ENCODE results near the gene SELENOF.
A peak's percentile ranks its signal among the peaks of the same experiment; 100 is the strongest.
"Not testable (repeated sequence)": the region's sequence is repeated elsewhere in the genome, so short reads cannot be mapped to it uniquely, and the experiment has no call there.

SELENOF gene

DNA sequence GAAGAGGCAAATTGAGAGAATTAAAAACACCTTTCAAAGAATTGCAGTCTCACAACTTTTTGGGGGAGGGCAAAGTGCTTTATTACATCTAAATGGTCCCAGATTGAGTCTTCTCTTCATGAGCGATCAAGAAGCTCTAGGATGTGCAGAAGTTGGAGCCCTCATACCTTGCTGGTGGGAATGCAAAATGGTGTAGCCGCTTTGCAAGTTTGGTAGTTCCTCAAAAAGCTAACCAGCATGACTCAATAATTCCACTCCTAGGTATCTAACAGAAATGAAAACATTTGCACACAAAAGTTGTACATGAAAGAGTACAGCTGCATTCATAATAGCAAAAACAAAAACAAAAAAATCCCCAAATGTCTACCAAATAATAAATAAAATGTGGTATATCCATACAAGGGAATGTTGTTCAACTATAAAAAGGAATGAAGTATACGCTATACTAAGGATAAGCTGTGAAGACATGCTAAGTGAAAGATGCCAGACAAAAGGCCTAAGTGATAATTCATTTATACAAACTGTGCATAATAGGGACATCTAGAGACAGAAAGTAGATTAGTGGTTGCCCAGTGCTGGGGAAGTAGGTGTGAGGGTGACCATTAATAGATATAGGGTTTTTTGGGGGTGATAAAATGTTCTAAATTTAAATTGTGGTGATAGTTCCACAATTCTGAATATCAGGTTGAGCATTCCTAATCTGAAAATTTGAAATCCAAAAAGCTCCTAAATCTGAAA lies 55.2 kb downstream of the SELENOF start:
- DNase-seq (ENCODE audit: low read depth), result no peak

- no peak for DNase-seq (ENCODE audit: low read depth)
Observed at GRCh38 chr1:86856196-86856595, 57.7 kb downstream of the SELENOF start.

- no peak for DNase-seq (ENCODE audit: low read depth)
Observed at GRCh38 chr1:86854352-86854751, 59.6 kb downstream of the SELENOF start.

DNA sequence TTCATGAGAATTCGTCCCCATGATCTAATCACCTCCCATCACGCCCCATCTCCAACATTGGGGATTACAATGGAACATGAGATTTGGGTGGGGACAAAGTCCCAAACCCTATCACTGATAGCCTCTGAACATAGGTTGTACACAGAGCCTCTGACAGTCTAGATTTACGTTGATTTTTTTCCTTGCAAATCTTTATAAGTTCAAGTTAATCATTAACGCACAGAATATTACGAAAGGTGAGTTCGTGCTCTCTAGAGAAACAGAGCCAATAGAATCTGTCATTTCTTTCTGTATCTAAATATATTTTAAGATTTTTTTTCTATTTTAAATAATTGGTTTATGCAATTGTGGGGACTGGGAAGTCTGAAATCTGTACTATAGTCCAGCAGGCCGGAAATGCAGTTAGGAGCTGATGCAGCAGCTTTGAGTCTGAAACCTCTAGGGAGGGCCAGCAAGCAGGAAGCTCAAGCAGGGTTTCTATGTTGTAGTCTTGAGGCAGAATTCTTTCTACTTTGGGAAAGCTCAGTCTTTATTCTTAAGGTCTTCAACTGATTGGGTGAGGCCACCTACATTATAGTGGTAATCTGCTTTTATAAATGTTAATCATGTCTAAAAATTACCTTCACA lies 61.0 kb downstream of the SELENOF start:
- DNase-seq (ENCODE audit: low read depth), result no peak

DNA sequence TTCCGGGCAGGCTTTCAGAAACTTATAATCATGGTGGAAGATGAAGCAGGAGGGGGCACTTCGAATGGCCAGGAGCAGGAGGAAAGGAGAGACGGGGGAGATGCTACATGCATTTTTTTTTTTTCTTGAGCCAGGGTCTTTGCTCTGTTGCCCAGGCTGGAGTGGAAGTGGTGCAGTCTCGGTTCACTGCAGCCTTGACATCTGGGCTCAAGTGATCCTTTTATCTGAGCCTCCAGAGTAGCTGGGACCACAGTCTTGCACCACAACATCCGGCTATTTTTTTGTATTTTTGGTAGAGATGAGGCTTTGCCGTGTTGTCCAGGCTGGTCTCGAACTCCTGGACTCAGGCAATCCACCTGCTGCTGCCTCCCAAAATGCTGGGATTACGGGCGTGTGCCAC lies 61.6 kb downstream of the SELENOF start:
- DNase-seq (ENCODE audit: low read depth), result no peak

DNA sequence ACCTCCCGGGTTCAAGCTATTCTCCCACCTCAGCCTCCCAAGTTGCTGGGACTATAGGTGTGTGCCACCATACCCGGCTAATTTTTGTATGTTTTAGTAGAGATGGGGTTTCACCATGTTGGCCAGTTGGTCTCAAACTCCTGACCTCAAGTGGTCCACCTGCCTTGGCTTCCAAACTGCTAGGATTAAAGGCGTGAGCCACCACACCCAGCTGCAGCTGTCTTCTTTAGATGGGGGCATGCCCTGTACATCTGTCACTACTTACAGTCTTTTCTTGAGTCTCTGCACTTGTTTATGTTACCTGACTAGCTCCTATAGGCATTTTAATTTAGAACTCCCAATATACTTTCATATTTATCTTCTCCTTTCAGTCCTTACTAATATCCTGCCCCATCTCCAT lies 64.2 kb downstream of the SELENOF start:
- no peak for DNase-seq (ENCODE audit: low read depth)

DNA sequence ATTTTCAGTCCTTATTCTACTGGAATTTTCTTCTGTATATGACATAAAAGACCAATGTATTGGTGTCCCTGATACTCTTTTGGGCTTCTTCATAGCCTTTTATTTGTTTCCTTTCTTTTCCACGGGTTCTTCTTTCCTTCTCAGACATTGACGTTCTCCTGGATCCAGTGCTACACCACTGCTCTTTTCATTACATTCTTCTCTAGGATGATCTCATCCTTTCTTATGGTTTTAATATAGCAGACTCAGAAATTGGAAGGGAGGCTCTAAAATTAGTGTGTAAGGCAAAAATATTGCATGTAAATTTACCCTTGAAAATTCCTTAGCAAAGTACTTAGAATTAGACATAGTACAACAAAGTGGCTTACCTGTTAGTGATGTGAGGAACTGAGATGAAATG lies 65.3 kb downstream of the SELENOF start:
- no peak for DNase-seq (ENCODE audit: low read depth)

GRCh38 chr1:86846164-86846647 lies 67.7 kb downstream of the SELENOF start:
- peak; percentile 88 for DNase-seq (ENCODE audit: low read depth)

GRCh38 chr1:86845514-86845913 lies 68.4 kb downstream of the SELENOF start:
- no peak for DNase-seq (ENCODE audit: low read depth)

DNA sequence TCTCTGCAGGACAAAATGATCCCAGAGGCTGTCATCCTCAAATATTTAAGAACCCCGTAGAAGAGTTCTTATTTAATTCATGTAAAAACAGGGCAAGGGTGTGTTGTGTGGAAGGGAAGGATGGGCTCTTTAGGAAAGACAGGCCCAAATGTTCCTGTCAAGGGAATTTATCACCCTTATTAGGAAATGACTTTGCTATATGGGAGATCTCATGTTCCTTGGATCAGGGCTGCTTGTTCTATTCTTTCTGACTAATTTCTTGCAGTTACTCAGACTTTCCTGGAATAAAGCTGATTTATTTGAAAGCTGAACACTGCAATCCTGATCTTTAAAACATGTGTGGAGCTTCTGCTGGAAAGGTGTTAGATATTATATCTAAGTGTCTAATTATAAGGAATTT lies 72.8 kb downstream of the SELENOF start:
- peak; percentile 60 for DNase-seq (ENCODE audit: low read depth)

GRCh38 chr1:86833461-86834215 lies 80.3 kb downstream of the SELENOF start:
- DNase-seq (ENCODE audit: low read depth), result peak; percentile 86

GRCh38 chr1:86832433-86832832 lies 81.5 kb downstream of the SELENOF start:
- DNase-seq (ENCODE audit: low read depth), result no peak

GRCh38 chr1:86829321-86829720 lies 84.6 kb downstream of the SELENOF start:
- no peak for DNase-seq (ENCODE audit: low read depth)

DNA sequence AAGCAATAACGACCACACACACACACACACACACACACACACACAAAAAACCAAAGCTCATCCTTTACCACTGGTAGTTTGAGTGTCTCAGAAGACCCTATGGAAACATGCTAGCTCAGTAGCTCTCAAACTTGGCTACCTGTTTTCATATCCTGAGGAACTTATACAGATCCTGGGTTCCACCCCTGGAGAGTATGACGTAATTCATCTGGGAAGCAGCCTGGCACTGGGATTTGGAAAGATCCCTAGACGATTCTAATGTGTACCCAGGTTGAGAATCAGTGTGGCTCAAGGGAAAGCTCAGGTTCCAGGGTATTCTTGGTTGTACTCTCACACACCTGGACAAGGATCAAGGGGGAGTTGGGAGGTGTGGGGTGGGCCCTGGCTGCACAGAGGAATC lies 85.9 kb downstream of the SELENOF start:
- no peak for DNase-seq (ENCODE audit: low read depth)

GRCh38 chr1:86826856-86827255 lies 87.1 kb downstream of the SELENOF start:
- no peak for DNase-seq (ENCODE audit: low read depth)

DNA sequence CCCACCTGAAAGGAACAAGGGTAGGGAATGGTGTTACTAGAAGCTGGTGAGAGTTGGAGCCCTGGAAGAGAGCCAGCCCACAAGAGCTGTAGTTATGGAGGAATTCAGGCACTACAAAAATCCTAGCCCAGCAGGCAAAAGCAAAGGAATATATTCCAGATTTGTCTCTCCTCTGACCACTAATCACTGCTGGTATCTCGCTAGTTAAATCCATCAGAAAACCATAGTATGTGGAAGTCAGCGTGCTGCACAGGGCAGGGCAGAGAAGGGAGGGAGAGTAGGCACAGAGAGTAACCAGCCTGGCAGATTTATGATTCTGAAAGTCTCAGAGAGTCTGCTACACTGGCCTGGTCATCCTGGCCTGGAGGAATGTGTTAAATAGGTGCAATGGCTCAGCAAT lies 88.6 kb downstream of the SELENOF start:
- DNase-seq (ENCODE audit: low read depth), result no peak

GRCh38 chr1:86823821-86824500 lies 90.0 kb downstream of the SELENOF start:
- no peak for DNase-seq (ENCODE audit: low read depth)

- no peak for DNase-seq (ENCODE audit: low read depth)
Observed at GRCh38 chr1:86823386-86823785, 90.5 kb downstream of the SELENOF start.

DNA sequence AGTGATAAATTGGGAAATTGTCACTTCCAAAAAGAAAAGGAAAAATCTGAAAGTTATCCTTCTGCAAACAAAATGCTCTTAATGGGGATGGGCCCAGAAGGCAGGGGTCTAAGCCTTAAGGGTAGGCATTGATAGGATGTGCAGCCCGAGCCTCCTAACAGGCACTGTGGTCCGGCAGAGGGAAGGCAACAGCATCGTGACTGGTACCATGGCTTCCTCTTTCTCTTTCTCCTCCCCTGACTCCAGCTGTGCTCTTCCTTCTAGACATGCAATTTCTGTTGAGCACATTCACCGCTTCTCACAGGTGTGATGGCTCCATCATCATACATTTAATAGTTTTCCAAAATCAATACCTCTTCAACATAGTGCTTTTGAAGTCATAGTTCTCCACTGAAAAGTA lies 91.5 kb downstream of the SELENOF start:
- no peak for DNase-seq (ENCODE audit: low read depth)

- no peak for DNase-seq (ENCODE audit: low read depth)
Observed at GRCh38 chr1:86821956-86822355, 92.0 kb downstream of the SELENOF start.

DNA sequence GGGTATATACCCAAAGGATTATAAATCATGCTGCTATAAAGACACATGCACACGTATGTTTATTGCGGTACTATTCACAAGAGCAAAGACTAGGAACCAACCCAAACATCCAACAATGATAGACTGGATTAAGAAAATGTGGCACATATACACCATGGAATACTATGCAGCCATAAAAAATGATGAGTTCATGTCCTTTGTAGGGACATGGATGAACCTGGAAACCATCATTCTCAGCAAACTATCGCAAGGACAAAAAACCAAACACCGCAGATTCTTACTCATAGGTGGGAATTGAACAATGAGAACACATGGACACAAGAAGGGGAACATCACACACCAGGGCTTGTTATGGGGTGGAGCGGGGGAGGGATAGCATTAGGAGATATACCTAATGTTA lies 94.0 kb downstream of the SELENOF start:
- DNase-seq (ENCODE audit: low read depth), result not testable (repeated sequence)

GRCh38 chr1:86817246-86817826 lies 96.6 kb downstream of the SELENOF start:
- not testable (repeated sequence) for DNase-seq (ENCODE audit: low read depth)

All from stromal cell of bone marrow (primary cell).